ENCODE data around the gene PTPRN2. TPM values are rescaled to one million over a fixed set of nuclear protein-coding genes. Genes with fewer than 3 reads are reported as not detected.

Gene PTPRN2
- total and polyA plus RNA-seq, 2 donors from 2014 or later, result 4.8 to 6.2 TPM

- peaks cover 0 to 4% (median 0%) of the 10 kb centered on the region in 3 donors for H3K9me3 ChIP-seq (ENCODE audit: control insufficient read depth in 2 of 3, insufficient read depth in 1 of 3, low read length in 3 of 3)
- FAIRE-seq (no peak), DNase-seq (no peak)
- no peak overlapping the region for H3K4me3 ChIP-seq (ENCODE audit: low read length in 3 of 3)
- H3K27ac ChIP-seq (ENCODE audit: low read depth in 2 of 2, low read length in 2 of 2), result no peak overlapping the region
- no peaks in the 10 kb centered on the region for H3K27me3 ChIP-seq (ENCODE audit: control insufficient read depth, insufficient read depth, low read length)
- TF ChIP-seq CTCF (IDR thresholded peaks at IDR 0.05; ENCODE audit: borderline replicate concordance, extremely low read depth, insufficient read depth), result no peak
- H3K4me1 ChIP-seq (ENCODE audit: control insufficient read depth in 2 of 3, insufficient read depth in 2 of 3, low read depth in 1 of 3, low read length in 3 of 3), result no peaks in the 10 kb centered on the region
- no peaks in the 10 kb centered on the region for H3K36me3 ChIP-seq (ENCODE audit: control insufficient read depth in 2 of 3, insufficient read depth in 3 of 3, low read length in 3 of 3)
- intact Hi-C loops (cut with DNase I), result no loop called here
- H3K9ac ChIP-seq (ENCODE audit: low read length in 3 of 3), result no peak overlapping the region
Observed at GRCh38 chr7:158501393-158502067, 86.1 kb downstream of the PTPRN2 start.

GRCh38 chr7:158500651-158501052, 87.0 kb downstream of the PTPRN2 start:
- intact Hi-C loops (cut with DNase I), result no loop called here
- no peak for TF ChIP-seq CTCF (IDR thresholded peaks at IDR 0.05; ENCODE audit: borderline replicate concordance, extremely low read depth, insufficient read depth)
- no peaks in the 10 kb centered on the region for H3K9me3 ChIP-seq (ENCODE audit: control insufficient read depth in 2 of 3, insufficient read depth in 1 of 3, low read length in 3 of 3)
- DNase-seq (no peak), FAIRE-seq (no peak)
- no peaks in the 10 kb centered on the region for H3K36me3 ChIP-seq (ENCODE audit: control insufficient read depth in 2 of 3, insufficient read depth in 3 of 3, low read length in 3 of 3)
- H3K27ac ChIP-seq (ENCODE audit: low read depth in 2 of 2, low read length in 2 of 2), result no peak overlapping the region
- no peak overlapping the region for H3K4me3 ChIP-seq (ENCODE audit: low read length in 3 of 3)
- H3K4me1 ChIP-seq (ENCODE audit: control insufficient read depth in 2 of 3, insufficient read depth in 2 of 3, low read depth in 1 of 3, low read length in 3 of 3), result no peaks in the 10 kb centered on the region
- no peaks in the 10 kb centered on the region for H3K27me3 ChIP-seq (ENCODE audit: control insufficient read depth, insufficient read depth, low read length)
- H3K9ac ChIP-seq (ENCODE audit: low read length in 3 of 3), result no peak overlapping the region

GRCh38 chr7:158499082-158499455, 88.6 kb downstream of the PTPRN2 start:
- no peak overlapping the region for H3K4me3 ChIP-seq (ENCODE audit: low read length in 3 of 3)
- no peaks in the 10 kb centered on the region for H3K9me3 ChIP-seq (ENCODE audit: control insufficient read depth in 2 of 3, insufficient read depth in 1 of 3, low read length in 3 of 3)
- no peaks in the 10 kb centered on the region for H3K4me1 ChIP-seq (ENCODE audit: control insufficient read depth in 2 of 3, insufficient read depth in 2 of 3, low read depth in 1 of 3, low read length in 3 of 3)
- H3K27ac ChIP-seq (ENCODE audit: low read depth in 2 of 2, low read length in 2 of 2), result no peak overlapping the region
- no peaks in the 10 kb centered on the region for H3K36me3 ChIP-seq (ENCODE audit: control insufficient read depth in 2 of 3, insufficient read depth in 3 of 3, low read length in 3 of 3)
- H3K9ac ChIP-seq (ENCODE audit: low read length in 3 of 3), result no peak overlapping the region
- H3K27me3 ChIP-seq (ENCODE audit: control insufficient read depth, insufficient read depth, low read length), result no peaks in the 10 kb centered on the region
- FAIRE-seq, result no peak
- no peak for DNase-seq
- TF ChIP-seq CTCF (IDR thresholded peaks at IDR 0.05; ENCODE audit: borderline replicate concordance, extremely low read depth, insufficient read depth), result no peak
- intact Hi-C loops (cut with DNase I), result no loop called here

Data from kidney (tissue), 14 donors.